K562 treated with DMSO at 1 percent for 24 hours (cell line): Measurements from ENCODE around the gene NPL. TPM values are rescaled to one million over a fixed set of nuclear protein-coding genes. Genes with fewer than 3 reads are reported as not detected.

Experiments
- total RNA-seq: library from RNA; unstranded; fragments of 300-600 nt; gene quantifications from 2 replicates; pipeline ENCODE4 v1.2.3, GENCODE V29; 2022; ENCODE audit warnings: low read depth; ENCODE audit not compliant: insufficient read depth

The NPL gene
- 29.4 and 29.6 TPM in 2 replicates for total RNA-seq

GRCh38 chr1:182789138-182790076 lies at the start of gene NPL:
Gene NPL, plus strand, starts transcription at chr1:182789773. Its CDS starts 4,599 bp downstream, at chr1:182794372.

GRCh38 chr1:182839209-182840066 lies 49.9 kb downstream of the NPL start, which contains the start of gene DHX9:
Gene DHX9, plus strand, starts transcription at chr1:182839347. Its CDS starts 3,220 bp downstream, at chr1:182842567.

Other genes starting within 250 kb of the NPL start
- gene RNASEL, start 200.5 kb upstream of the NPL start, total RNA-seq = 8.9 and 12.0 TPM in 2 replicates
- 1.7 and 2.0 TPM in 2 replicates for gene RGS16, start 185.4 kb upstream of the NPL start, total RNA-seq
- gene RGS8, start 105.2 kb upstream of the NPL start, total RNA-seq = not detected in 2 replicates
- gene DHX9, start 49.6 kb downstream of the NPL start, total RNA-seq = 111 and 118 TPM in 2 replicates
- not detected in 2 replicates for gene SHCBP1L, start 163.4 kb downstream of the NPL start, total RNA-seq
- 0.16 and 0.22 TPM in 2 replicates for gene LAMC1, start 233.6 kb downstream of the NPL start, total RNA-seq